Measurements from ENCODE around the gene MRPL21.

Gene MRPL21

DNA sequence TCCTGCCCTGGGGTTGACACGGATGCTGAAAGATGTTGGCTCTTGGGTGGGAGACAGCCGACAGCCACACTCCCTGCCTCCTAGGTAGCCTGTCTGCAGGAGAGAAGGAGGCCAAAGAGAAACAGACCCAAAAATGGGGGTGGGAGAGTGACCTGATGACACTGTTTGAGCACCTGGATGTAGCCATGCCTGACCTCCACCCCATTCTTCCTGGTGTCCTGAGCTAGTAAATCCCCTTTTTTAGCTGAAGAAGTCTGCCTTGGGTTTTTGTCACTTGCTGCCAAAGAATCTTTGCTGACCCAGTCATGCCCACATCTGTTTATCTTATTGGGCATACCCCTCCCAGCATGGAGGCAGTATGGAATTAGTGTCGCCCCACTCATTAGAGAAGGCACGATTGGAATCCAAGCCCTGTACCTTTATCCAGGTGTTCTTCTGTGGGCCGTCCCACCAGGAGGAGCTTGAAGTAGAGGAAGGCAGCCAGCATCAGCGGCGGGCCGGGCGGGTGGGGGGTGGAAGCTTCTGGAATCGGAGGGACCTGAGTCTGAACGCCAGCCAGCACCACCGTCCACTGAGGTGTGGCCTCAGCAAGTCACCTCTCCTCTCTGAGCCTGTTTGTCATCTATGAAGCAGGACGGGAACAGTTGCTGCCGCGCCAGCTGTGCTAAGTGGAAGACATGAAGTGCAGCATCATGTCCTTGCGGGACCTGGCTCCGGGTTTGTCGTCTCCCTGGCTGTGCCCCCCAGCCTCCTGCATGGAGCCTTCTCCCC lies 37.9 kb upstream of the MRPL21 start:
- Histone ChIP-seq H3K9ac (ENCODE audit: low read depth in 1 of 2, low read length in 2 of 2) (no peak overlapping the region), H3K36me3 (ENCODE audit: control insufficient read depth in 1 of 2, insufficient read depth in 2 of 2, low read length in 2 of 2) (peaks cover 19 to 33% of the 10 kb centered on the region in 2 donors), H3K9me3 (ENCODE audit: control insufficient read depth in 1 of 2, low read length in 2 of 2) (no peaks in the 10 kb centered on the region), H3K27ac (ENCODE audit: low read depth, low read length) (no peak overlapping the region), H3K4me3 (ENCODE audit: low read depth in 1 of 2, low read length in 2 of 2) (no peak overlapping the region), H3K4me1 (ENCODE audit: control insufficient read depth in 1 of 2, insufficient read depth in 2 of 2, low read length in 2 of 2) (peaks cover 0 to under 1% of the 10 kb centered on the region in 2 donors), H3K27me3 (ENCODE audit: control insufficient read depth in 1 of 2, insufficient read depth in 2 of 2, low read length in 2 of 2) (no peaks in the 10 kb centered on the region)

DNA sequence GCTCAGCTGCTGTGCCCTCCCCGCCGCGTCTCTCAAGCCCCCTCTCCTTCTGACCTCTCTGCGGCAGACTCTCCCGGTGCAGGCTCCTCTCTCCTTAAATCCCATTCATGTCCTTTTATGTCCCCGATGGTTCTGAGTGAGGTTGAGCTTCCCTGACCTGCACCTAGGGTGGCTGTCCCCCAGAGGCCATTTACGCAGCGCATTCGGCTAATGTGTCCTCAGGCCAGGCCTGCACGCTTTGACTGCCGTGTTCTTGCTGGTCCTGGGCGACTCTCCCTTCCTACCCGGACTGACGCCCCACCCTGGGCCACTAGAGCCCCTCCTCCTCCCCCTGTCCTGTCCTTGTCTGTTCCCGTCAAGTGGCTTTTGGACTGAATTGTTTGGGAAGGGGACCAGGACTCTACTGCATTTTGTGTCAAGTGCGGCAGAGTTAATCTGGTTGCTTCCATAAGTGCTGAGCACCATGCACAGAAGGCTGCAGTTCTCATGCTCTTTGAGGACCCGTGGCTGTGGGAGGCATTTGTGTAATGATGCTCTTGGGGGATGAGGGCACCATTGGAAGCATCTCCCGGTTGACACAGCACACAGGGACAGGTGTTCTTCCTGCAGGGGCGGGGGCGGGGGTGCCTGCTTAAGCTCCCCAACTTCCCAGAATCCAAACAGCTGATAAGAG lies 37.2 kb upstream of the MRPL21 start:
- Histone ChIP-seq H3K27ac (ENCODE audit: low read depth, low read length) (no peak overlapping the region), H3K4me3 (ENCODE audit: low read depth in 1 of 2, low read length in 2 of 2) (no peak overlapping the region), H3K9me3 (ENCODE audit: control insufficient read depth in 1 of 2, low read length in 2 of 2) (no peaks in the 10 kb centered on the region), H3K4me1 (ENCODE audit: control insufficient read depth in 1 of 2, insufficient read depth in 2 of 2, low read length in 2 of 2) (no peaks in the 10 kb centered on the region), H3K9ac (ENCODE audit: low read depth in 1 of 2, low read length in 2 of 2) (no peak overlapping the region), H3K36me3 (ENCODE audit: control insufficient read depth in 1 of 2, insufficient read depth in 2 of 2, low read length in 2 of 2) (peaks cover 26 to 40% of the 10 kb centered on the region in 2 donors), H3K27me3 (ENCODE audit: control insufficient read depth in 1 of 2, insufficient read depth in 2 of 2, low read length in 2 of 2) (no peaks in the 10 kb centered on the region)

DNA sequence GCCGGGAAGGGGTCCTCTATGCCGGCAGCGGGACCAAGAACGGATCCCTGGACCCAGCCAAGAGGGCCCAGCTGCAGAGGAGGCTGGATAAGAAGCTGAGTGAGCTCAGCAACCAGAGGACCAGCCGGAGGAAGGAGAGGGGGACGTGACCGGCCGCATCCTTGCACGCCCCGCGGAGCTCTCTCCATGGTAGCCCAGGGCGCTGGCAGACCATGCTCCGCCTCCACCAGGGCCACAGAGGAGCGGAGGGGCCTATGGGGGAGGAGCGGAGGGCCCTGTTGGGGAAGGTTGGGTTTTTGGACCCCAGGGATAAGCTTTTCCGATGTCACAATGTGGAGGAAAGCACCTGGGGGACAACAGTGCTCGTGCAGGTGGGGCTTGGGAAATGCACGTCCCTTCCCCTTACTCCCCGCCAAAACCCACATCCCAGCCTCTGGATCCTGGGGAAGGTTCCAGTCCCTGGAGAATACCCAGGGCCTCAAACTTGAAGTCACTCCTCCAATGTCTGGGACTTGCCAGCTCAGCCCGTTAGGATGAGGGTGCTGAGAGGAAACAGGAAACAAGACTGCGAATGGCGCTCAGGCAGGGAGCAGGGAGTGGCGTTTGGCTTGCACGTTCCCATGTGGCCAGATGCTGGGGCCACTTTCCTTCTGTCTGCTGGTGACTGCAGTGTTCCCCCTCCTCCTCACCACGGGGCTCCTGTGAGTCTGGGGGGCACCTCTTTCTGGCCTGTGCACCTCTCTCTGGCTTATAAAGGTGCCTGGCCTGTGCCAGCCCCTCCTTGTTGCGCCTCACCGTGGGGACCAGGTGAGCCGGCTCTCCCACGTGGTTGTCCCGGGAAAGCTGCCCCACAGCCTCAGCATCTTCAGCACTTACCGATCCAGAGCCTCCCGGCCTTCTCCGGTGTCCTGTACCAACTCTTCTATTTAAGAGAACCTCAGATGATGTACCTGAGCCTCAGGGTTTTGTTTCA lies 36.2 kb upstream of the MRPL21 start:
- no peak overlapping the region for H3K27ac ChIP-seq (ENCODE audit: low read depth, low read length)
- peaks cover 26 to 49% of the 10 kb centered on the region in 2 donors for H3K36me3 ChIP-seq (ENCODE audit: control insufficient read depth in 1 of 2, insufficient read depth in 2 of 2, low read length in 2 of 2)
- H3K27me3 ChIP-seq (ENCODE audit: control insufficient read depth in 1 of 2, insufficient read depth in 2 of 2, low read length in 2 of 2) = no peaks in the 10 kb centered on the region
- no peaks in the 10 kb centered on the region for H3K4me1 ChIP-seq (ENCODE audit: control insufficient read depth in 1 of 2, insufficient read depth in 2 of 2, low read length in 2 of 2)
- no peaks in the 10 kb centered on the region for H3K9me3 ChIP-seq (ENCODE audit: control insufficient read depth in 1 of 2, low read length in 2 of 2)
- no peak overlapping the region for H3K9ac ChIP-seq (ENCODE audit: low read depth in 1 of 2, low read length in 2 of 2)
- H3K4me3 ChIP-seq (ENCODE audit: low read depth in 1 of 2, low read length in 2 of 2) = no peak overlapping the region

- H3K27me3 ChIP-seq (ENCODE audit: control insufficient read depth in 1 of 2, insufficient read depth in 2 of 2, low read length in 2 of 2) = no peaks in the 10 kb centered on the region
- no peaks in the 10 kb centered on the region for H3K4me1 ChIP-seq (ENCODE audit: control insufficient read depth in 1 of 2, insufficient read depth in 2 of 2, low read length in 2 of 2)
- no peaks in the 10 kb centered on the region for H3K9me3 ChIP-seq (ENCODE audit: control insufficient read depth in 1 of 2, low read length in 2 of 2)
- no peak overlapping the region for H3K4me3 ChIP-seq (ENCODE audit: low read depth in 1 of 2, low read length in 2 of 2)
- H3K36me3 ChIP-seq (ENCODE audit: control insufficient read depth in 1 of 2, insufficient read depth in 2 of 2, low read length in 2 of 2) = peaks cover 32 to 55% of the 10 kb centered on the region in 2 donors
- H3K9ac ChIP-seq (ENCODE audit: low read depth in 1 of 2, low read length in 2 of 2) = no peak overlapping the region
- H3K27ac ChIP-seq (ENCODE audit: low read depth, low read length) = no peak overlapping the region
Observed at GRCh38 chr11:68938816-68939582, 35.4 kb upstream of the MRPL21 start.

DNA sequence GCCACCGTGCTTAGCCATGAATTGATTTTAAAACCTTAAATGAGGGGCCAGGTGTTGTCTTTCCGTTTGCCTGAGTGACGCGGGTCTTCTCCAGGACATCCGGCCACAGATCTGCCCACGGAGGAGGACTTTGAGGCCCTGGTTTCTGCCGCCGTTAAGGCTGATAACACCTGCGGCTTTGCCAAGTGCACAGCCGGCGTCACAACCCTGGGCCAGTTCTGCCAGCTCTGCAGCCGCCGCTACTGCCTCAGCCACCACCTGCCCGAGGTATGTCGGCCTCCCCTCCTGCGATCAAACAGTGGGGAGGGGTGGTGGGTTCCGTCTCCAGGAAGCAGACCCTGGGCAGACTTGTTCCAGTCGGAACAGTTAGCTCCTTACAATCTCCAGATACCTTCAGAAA lies 34.5 kb upstream of the MRPL21 start:
- Histone ChIP-seq H3K36me3 (ENCODE audit: control insufficient read depth in 1 of 2, insufficient read depth in 2 of 2, low read length in 2 of 2) (peaks cover 40 to 64% of the 10 kb centered on the region in 2 donors), H3K4me1 (ENCODE audit: control insufficient read depth in 1 of 2, insufficient read depth in 2 of 2, low read length in 2 of 2) (no peaks in the 10 kb centered on the region), H3K4me3 (ENCODE audit: low read depth in 1 of 2, low read length in 2 of 2) (no peak overlapping the region), H3K27me3 (ENCODE audit: control insufficient read depth in 1 of 2, insufficient read depth in 2 of 2, low read length in 2 of 2) (no peaks in the 10 kb centered on the region), H3K9ac (ENCODE audit: low read depth in 1 of 2, low read length in 2 of 2) (no peak overlapping the region), H3K27ac (ENCODE audit: low read depth, low read length) (no peak overlapping the region), H3K9me3 (ENCODE audit: control insufficient read depth in 1 of 2, low read length in 2 of 2) (no peaks in the 10 kb centered on the region)

DNA sequence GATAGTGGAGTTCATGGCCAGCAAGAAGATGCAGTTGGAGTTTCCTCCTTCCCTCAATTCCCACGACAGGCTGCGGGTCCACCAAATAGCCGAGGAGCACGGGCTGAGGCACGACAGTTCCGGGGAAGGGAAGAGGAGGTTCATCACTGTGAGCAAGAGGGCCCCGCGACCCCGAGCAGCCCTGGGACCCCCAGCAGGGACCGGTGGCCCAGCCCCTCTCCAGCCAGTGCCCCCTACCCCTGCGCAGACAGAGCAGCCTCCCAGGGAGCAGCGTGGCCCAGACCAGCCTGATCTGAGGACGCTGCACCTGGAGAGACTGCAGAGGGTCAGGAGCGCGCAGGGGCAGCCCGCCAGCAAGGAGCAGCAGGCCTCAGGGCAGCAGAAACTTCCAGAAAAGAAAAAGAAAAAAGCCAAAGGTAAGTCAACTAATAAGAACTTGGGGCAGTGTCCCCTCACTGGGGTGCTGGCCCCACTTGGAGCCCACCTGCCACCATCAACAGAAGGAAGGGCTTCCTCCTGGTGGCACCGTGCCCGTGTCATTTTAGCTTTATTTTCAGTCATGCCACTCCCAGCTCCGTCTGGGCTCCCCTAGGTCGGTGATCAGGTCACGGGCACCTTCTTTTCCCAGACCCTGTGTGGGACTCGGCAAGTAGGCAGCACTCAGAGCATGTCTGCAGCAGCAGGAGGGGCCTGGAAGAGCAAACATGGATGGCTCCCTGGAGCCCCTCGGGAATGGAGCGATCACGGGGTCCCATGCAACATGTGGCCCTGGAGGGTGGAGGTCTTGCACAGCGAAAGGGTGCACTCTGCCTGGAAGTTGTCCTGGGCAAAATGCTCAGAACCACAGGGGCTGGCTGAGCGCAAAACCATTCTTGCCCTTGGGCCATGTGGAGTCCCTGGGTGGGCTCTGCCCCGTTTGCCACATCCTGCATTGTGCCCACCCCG lies 33.3 kb upstream of the MRPL21 start:
- Histone ChIP-seq H3K27ac (ENCODE audit: low read depth, low read length) (no peak overlapping the region), H3K9me3 (ENCODE audit: control insufficient read depth in 1 of 2, low read length in 2 of 2) (no peaks in the 10 kb centered on the region), H3K36me3 (ENCODE audit: control insufficient read depth in 1 of 2, insufficient read depth in 2 of 2, low read length in 2 of 2) (peaks cover 41 to 71% of the 10 kb centered on the region in 2 donors), H3K9ac (ENCODE audit: low read depth in 1 of 2, low read length in 2 of 2) (no peak overlapping the region), H3K4me3 (ENCODE audit: low read depth in 1 of 2, low read length in 2 of 2) (no peak overlapping the region), H3K4me1 (ENCODE audit: control insufficient read depth in 1 of 2, insufficient read depth in 2 of 2, low read length in 2 of 2) (no peaks in the 10 kb centered on the region), H3K27me3 (ENCODE audit: control insufficient read depth in 1 of 2, insufficient read depth in 2 of 2, low read length in 2 of 2) (no peaks in the 10 kb centered on the region)

DNA sequence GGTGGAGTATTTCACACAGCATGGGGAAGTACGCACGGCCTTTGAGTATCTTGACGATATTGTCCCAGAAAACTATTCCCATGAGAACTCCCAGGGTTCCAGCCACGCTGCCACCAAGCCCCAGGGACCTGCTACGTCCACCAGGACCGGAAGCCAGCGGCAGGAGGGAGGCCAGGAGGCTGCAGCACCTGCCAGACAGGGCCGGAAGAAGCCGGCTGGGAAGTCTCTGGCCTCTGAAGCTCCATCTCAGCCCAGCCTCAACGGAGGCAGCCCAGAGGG lies 32.7 kb upstream of the MRPL21 start:
- Histone ChIP-seq H3K27me3 (ENCODE audit: control insufficient read depth in 1 of 2, insufficient read depth in 2 of 2, low read length in 2 of 2) (no peaks in the 10 kb centered on the region), H3K4me3 (ENCODE audit: low read depth in 1 of 2, low read length in 2 of 2) (no peak overlapping the region), H3K4me1 (ENCODE audit: control insufficient read depth in 1 of 2, insufficient read depth in 2 of 2, low read length in 2 of 2) (no peaks in the 10 kb centered on the region), H3K9me3 (ENCODE audit: control insufficient read depth in 1 of 2, low read length in 2 of 2) (no peaks in the 10 kb centered on the region), H3K36me3 (ENCODE audit: control insufficient read depth in 1 of 2, insufficient read depth in 2 of 2, low read length in 2 of 2) (peaks cover 41 to 75% of the 10 kb centered on the region in 2 donors), H3K9ac (ENCODE audit: low read depth in 1 of 2, low read length in 2 of 2) (no peak overlapping the region), H3K27ac (ENCODE audit: low read depth, low read length) (no peak overlapping the region)

DNA sequence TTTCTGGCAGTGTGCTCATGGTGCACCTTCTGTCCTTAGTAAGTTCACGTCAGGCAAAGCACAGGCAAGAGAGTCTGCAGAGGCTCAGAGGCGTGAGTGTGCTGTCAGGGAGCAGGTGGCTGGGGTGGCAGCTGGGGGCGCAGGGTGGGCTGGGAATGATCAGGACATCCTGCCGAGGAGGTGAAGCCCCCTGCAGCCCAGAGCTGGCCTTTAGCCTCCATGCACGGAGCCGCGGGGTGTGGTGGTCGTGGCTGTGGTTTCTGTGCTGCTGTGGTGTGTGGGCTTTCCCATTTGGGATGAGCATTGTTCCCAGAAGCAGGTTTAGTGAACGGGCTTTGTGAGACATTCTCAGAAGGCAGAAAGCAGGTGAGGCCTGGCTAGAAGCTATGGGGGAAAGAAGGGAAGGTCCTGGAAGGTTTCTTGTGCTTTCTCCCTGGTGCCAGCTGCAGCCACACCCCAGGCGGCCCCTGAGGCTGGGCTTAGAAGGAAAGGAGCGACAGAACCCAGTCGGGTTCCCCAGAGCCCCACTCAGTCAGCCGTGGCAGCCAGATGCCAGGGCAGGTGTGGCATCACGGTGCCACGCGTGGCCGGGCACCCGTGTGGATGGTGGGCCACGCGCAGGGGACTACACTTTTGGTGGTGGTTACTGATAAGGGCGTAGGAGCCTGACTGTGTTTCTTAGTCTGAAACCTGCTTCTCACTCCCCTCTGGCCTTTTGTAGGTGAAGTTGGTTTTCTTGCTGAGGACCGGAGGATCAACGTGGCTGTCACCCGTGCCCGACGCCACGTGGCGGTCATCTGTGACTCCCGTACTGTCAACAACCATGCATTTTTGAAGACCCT lies 32.1 kb upstream of the MRPL21 start:
- no peaks in the 10 kb centered on the region for H3K27me3 ChIP-seq (ENCODE audit: control insufficient read depth in 1 of 2, insufficient read depth in 2 of 2, low read length in 2 of 2)
- no peaks in the 10 kb centered on the region for H3K4me1 ChIP-seq (ENCODE audit: control insufficient read depth in 1 of 2, insufficient read depth in 2 of 2, low read length in 2 of 2)
- H3K4me3 ChIP-seq (ENCODE audit: low read depth in 1 of 2, low read length in 2 of 2) = no peak overlapping the region
- H3K9me3 ChIP-seq (ENCODE audit: control insufficient read depth in 1 of 2, low read length in 2 of 2) = no peaks in the 10 kb centered on the region
- no peak overlapping the region for H3K27ac ChIP-seq (ENCODE audit: low read depth, low read length)
- peaks cover 41 to 77% of the 10 kb centered on the region in 2 donors for H3K36me3 ChIP-seq (ENCODE audit: control insufficient read depth in 1 of 2, insufficient read depth in 2 of 2, low read length in 2 of 2)
- no peak overlapping the region for H3K9ac ChIP-seq (ENCODE audit: low read depth in 1 of 2, low read length in 2 of 2)

Measured in duodenal mucosa (tissue), 2 donors.